ENCODE data around the gene ZBTB47.

ZBTB47 gene

DNA sequence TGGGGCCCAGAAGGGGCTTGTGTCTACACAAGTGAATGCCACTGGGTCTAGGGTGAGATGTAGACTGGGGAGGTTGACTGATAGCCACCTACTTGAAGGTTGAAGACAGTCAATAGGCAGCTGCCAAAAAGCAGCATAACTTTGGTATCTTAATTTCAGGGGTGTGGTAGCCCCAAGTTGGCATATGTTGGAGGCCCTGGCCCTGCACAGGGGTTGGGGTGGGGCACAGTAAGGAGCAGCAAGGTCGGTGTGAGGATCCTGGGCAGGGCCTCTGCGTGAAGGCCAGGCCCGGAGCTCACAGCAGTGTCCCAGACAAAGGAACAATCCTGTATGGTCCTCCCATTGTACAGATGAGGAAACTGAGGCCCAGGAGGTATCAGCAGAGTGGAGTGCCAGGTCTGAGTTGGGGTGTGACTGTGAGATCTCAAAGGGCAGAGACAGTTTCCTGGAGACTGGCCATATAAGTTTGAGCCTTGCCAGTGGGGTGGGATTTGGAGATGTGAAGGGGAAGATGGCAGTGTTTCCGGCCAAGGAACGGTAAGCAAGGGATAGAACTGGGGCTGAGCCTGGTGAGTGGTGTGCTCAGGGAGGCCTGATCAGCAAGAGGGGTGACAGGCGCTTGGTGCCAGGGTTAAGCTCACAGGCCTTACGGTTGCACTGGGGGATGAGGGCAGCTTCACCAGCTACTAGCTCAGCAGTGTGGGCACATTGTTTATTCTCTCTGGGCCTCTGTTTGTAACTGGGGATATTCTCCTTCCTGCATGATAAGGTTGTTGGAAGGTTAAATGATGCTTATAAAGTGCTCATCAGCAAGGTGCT lies 33.5 kb downstream of the ZBTB47 start:
- DNase-seq = no peak

DNA sequence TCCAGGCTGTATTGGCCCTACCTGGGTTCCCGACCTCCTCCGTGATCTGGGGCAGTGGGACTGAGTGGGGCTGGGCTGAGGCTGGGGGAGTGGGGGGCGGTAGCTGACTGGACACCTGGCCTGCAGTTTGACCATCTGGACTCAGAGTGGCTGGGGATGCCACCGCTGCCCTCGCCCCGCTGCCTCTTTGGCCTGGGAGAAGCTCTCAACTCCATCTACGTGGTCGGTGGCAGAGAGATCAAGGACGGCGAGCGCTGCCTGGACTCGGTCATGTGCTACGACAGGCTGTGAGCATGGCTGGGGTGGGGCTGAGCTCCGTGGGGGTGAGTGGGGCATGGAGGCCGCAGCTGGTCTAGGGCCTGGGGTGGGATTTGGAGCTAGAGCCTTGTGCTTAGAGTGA lies 34.5 kb downstream of the ZBTB47 start:
- DNase-seq = no peak

DNA sequence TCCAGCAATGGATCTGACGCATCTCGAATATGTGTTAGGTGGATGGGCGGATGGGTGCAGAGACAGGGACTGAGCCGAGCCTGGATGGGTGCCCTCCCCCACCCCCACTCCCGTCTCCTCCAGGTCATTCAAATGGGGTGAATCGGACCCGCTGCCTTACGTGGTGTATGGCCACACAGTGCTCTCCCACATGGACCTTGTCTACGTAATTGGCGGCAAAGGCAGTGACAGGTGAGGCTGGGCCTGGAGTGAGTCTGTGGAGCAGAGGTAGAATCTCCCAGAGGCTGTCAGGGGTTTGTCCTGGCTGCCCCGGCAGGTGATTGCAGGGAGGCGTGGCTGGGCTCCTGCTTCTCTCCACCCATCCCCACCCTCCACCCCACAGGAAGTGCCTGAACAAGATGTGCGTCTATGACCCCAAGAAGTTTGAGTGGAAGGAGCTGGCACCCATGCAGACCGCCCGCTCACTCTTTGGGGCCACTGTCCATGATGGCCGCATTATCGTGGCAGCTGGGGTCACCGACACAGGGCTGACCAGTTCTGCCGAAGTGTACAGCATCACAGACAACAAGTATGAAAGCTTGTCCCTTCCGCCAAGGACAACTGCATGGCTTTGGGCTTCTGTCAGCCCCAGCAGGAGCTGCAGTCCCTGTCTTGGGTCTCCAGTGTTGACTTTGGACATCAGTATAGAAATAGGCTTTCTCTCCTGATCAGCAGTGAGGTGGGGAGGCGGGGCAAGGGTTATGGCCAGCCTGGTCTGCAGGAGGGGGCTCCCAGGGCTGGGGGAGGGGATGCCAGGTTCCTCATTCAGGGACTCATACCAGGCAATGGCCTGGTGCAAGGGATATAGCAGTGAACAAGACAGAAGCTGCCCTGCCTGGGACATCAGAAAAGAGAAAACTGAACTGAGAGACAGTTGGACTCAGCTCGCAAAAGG lies 35.3 kb downstream of the ZBTB47 start:
- DNase-seq = no peak

DNA sequence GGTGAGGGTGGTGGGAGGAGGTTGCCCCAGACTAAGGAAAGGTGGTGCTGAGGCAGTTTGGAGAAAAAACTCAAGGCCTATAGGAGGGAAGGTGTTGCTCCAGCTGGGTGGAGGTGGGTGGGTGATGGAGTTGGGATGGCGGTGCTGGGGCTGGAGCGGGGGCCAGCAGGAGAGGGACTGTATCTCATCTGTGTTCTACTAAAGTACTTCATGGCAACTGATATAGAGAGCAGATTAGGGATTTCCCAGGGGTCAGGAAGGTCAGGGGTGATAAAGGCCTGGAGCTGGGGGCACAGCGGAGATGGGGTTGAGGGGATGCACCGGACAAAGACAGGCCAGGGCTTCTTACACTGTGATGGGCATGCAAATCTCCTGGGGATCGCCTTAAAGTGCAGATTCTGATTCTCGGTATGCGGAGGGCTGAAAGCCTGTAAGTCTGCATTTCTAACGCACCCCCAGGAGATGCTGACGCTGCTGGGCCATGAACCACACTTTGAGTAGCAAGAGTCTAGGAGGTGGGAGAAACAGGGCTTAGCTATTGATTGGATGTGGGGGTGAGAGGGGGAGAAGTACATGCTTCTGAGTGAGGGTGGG lies 36.0 kb downstream of the ZBTB47 start:
- DNase-seq = no peak

DNA sequence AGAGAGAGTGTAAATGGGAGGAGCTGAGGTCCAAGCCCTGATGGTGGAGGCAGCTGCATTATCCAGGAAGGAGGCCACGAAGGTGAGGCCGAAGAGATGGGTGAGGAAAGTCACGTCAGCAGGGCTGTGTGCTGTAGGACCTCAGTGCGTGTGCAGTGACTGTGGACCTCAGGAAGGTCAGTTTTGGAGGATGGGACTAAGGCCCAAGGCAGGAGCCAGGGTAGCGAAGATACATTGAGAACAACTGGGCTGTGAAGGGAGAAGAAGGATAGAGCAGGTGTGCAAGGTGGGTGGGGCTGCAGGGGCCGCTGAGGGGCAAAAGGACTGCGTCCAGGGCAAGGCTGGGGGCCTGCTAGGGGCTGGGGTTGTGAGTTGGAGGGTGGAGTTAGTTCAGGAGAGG lies 36.7 kb downstream of the ZBTB47 start:
- DNase-seq = no peak

DNA sequence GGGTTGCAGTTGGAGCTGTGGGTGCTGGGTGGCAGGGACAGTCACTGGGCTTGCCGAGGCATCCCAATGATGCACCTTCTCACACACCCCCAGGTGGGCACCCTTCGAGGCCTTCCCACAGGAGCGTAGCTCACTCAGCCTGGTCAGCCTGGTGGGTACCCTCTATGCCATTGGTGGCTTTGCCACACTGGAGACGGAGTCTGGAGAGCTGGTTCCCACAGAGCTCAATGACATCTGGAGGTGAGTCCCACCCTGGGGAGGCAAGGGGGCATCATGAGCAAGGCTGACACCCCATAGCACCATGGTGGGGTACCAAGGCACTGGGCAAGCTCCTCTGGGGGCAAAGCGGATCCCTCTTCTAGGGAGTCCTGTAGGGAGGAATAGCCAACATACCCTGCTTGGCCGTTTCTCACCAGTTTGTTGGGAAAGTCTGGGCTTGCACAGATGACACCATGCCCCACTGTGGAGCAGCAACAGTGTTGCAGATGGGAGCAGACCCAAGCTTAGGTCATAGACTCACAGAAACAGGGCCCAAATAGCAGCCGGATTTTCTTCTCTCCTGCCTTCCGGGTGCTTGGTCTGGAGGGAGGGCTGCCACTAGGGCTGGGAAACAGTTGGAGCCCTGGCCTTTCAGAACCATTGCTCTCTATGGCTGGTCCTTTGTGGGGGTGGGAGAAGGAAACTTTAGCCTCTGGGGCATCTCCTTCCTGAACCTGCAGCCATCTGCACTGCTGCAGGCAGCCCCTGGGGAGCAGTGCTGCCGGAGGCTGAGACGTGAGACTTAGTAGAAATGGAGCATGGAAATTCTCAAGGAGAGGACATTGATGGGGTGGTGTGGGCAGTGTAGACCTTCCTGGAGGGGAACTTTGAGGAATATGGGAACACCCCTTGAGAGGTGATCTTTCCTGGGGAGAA lies 37.5 kb downstream of the ZBTB47 start:
- DNase-seq = no peak

DNA sequence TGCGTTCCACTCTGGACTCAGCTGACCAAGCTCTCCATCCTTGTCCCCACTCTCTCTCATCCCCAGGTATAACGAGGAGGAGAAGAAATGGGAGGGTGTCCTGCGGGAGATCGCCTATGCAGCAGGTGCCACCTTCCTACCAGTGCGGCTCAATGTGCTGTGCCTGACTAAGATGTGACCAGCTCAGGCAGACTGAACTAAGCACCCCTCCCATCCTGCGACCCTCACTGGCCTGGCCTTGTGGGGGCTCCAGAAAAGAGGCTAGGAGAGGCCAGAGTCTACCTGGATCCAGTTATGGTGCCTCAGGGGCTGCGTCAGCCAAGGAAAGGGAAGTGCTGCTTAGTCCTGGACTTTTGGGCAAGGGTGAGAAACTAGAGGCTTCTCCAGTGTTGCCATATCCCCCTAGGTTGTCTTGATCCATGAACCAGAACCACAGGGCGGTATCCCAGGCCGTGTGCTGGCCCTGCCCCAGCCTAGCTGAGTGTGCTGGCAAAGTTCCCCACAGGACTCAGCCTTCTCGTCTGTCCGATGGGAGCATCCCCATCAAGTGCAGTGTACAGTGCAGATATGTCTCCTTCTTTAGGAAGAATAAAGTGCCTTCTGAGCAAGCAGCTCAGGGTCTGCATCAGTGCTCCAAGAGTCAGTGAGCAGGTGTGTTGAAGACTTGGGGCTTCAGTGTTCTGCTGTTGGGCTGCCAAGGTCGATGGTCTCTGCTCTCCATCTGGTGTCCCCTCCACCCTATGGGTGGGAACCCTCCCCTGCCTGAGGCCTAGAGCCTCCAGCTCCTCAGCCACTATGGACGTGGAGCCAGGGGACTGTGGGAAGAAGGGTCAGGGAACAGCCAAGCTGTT lies 38.5 kb downstream of the ZBTB47 start:
- DNase-seq = no peak

DNA sequence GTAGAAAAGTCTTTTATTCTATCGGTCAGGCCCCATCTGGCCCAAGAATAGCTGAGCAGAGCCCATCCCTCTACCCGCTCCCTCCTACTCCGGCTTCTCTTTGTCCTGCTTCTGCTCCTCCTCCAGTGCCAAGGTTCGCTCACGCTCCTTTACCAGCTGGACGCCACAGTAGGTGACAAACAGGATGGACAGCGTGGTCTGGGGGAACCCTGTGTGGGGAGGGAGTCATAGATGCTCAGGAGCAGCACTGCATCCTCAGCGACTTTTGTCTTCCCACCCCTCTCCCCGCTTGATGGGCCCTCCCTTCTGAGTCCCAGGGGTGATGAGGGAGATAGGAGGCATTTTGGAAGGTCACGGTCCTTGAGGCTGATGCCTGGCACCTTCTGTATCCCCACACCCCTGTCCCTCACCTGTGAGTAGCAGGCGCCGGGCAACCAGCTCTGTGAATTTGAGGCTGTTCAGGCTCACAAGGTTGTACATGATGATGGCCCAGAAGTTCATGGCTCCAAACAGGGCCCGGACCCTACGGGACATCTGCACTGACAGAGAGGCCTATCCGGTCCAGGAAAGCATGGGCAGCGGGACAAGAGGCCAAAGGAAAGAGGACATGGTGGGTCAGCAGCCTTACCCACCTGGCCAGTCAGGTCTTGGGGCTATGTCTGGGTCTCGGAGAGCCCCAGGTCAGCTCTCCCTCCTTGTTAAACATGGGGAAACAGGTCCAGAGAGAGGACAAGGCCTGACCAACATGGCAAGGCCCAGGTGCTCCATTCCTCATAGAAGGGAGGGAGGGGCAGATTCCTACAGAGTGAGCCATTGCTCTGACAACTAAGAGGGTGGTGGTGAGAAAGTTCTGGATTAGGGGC lies 39.4 kb downstream of the ZBTB47 start:
- DNase-seq = no peak

DNA sequence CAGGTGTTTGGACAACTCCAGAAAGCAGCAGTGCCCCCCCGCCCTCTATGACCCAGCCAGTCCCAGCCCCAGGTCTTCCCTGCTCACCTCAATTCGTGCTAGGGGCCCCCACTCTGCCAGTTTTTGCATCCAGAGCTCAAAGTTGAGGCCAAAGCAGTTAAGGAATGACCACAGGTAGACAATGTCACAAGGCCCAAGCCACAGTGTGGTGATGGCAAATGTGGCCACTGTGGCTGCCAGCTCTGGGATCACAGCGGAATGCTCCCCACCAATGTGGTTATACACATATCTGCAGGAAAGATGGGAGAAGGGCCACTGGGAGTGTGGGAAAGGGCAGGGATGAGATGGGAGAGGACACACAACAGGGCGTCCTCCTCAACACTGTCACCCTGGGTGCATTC lies 40.0 kb downstream of the ZBTB47 start:
- no peak for DNase-seq

DNA sequence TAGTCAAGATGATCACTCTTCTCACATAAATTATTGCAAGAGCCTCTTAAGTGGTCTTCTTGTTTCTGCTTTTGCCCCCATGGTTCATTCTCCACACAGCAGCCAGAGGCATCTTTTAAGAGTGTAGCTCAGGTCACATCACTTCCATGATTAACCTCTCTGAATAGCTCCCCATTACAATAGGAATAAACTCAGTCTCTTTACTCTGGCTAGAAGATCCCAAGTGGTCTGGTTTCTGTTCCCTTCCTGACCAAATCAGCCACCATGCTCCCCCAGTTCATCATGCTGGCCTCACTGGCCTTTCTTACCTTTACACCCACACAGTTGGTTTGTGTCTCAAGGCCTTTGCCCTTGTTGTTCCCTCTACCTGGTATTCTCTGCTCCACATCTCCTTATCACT lies 40.9 kb downstream of the ZBTB47 start:
- DNase-seq = no peak

DNA sequence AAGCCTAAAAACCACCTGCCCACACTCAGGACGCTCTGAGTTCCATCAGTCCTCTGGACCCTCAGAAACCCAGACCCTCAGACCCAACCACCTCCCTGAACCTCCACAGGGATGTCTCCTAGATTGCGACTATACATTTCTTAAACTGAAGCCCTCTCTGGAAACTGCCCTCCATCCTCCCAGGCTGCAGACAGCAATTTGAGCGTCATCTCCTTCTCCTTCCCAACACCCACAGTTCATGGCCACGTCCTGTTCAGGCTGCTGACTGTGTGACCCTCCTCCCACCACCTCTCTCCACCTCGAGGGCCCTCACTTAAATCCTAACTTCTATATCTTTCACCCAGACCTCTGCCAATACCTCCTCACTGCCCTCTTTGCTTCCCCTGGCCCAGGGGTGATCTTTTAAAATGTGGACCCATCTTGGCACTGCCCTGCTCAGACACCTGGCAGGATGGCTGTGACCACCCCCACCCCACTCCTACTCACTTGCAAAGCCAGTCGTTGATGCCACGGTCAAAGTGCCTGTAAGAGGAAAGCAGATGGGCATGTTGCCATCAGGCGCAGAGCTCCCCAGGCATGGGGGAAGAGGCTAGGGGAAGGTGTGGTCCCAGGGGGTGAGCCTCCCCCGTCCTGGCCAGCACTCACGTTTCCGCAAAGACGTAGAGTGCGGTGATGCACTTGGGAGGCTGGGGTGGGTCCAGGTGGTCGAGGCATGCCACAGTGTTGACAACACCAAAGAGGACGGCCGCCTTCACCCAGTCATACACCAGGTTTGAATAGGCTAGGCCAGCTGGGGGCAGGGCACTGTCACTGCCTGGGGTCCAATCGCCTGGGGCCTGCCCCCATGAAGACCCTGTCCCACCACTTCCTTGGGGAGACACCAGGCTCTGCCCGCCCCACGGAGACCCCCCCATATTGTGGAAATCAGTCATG lies 43.1 kb downstream of the ZBTB47 start:
- DNase-seq = no peak

DNA sequence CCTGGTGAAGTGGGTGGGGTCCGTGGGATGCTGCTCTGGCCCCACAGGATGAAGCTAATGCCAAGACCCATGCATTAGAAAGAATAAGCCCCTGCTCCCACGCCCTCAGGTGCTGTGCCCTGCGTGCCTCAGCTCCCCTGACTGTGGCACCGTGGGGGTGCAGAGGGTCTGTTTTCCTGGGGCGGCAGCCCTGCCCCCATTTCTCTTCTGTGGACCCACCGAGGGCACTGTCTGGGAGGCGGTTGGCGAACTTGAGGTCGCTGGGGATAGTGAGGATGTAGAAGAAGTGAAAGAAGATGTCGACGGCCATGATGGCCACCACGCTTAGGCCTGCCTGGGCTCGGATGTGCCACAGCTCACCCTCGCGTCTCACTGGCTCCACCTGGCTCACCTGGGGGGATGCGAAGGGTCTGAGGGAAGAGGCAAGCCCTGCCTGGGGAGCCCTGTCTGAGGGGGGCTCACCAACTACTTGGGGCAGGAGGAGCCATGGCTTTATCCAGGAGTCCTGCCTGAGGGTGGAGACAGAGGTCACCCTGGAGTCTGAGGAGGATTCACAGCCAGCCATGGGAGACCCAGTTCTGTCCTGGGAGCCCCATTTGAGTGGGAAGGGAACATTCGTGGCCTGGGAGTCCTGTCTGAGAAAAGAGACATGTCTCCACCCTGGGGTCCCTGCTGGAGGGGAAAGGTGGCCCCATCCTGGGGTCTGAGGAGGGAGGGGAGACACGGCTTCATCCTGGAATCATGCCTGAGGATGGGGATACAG lies 44.0 kb downstream of the ZBTB47 start:
- no peak for DNase-seq

DNA sequence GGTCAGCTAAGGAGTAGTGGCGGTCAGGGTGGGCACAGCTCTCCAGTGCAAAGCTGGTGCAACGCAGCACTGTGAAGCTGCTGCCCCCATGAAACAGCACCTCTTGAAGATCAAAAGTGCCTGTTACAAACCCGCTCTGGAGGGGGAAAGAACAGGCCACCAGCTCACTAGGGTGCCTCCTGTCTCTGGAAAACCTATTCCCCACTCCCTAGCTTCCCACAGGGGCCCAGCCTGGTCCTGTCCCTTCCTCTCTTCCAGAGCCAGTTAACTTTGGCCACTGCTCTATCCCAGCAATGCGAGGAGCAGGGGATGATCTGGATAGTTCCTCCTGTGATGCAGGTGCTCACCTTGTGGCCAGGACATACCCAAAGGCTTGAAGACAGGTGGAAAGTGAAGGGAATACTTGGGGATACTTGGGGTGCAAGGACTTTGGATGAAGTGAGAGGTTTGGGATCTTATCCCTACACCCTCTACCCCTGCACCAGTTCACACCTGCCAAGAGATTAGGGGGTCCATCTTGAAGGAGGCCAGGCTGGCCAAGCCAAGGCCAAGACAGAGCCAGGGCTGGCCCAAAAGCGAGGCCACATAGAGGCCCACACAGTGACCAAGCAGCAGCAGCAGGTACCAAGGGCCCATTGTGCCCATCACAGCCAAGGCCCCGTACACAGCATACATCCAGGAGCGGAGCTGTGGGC lies 44.9 kb downstream of the ZBTB47 start:
- no peak for DNase-seq

DNA sequence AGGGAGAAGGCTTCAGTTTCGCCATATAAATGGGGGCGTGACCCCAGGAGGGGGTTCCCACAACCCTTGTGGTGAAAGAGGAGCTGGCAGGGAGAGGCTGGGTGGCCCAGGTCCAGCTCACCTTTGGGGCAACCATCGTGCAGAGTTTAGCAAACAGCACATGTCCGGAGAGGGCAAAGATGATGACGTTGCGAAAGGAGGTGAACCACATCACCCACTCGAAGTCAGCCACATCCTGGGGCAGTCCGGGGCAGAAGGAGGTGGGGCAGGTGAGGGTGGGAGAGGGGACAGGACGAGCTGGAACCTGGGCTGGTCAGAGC lies 45.4 kb downstream of the ZBTB47 start:
- DNase-seq = no peak

DNA sequence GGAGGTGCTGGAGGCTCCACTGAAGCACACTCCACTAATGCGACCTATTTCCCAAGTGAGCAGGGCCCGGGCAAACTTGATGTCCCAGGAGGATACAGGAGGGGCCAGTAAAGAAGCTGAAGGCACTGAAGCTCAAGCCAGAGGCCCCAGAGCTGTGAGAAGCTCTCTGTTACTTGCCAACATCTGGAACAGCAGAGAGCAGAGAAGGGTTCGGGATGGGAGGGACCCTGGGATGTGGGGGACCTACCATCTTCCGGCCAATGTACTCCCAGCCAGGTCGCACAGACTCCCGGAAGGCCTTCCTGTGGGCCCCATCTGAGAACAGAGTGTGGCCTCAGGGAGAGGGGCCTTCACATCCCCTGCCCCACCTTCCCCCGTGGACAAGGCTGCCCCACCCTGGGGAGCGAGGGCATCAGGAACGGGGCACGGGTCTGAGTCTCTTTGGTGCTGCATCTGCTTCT lies 46.0 kb downstream of the ZBTB47 start:
- no peak for DNase-seq

DNA sequence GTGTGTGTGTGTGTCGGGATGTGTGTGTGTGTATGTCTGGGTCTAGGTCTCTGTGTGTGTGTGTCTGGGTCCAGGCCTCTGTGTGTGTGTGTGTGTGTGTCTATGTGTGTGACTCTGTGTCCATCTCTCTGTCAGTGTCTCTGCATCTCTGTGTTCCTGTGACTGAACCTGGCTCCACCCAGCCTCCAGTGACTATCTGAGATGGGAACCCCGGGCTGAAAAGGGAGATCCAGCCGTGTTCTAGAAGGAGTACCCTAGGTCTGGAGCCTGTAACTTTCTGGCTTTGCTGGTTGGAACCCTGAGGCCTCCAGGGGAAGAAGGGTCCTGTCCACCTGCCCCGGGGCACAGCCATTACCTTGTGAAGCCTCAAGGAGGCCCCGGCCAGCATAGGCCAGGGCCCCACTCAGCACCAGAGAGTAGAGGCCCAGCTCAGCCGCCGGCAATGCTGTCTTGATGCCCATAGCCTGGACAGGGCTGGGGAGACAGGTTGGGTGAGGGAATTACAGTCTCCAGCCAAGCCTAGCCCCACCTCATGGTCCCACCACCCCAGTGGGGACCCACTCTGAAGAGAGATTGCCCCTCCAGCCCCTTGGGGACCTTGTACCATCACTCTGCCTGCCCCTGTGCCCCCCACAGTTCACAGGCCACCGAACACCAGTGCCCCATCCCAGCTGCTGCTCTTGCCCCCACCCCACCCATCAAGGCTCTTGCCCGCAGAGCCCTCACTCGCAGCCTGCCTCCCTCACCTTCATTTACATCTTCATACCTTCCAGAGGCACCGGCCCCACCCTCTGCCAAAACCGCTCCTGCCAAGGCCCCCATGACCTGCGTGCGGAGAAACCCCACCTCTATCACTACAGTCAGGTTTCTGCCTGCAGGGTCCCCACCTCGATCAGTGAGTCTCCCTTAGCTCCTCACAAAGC lies 47.1 kb downstream of the ZBTB47 start:
- DNase-seq = no peak
